ENCODE measurements around the gene ITSN2. TPM values are rescaled to one million over a fixed set of nuclear protein-coding genes. Genes with fewer than 3 reads are reported as not detected.

ITSN2 gene
- polyA plus RNA-seq, 1 donor from 2014 or later: 10.6 TPM

DNA sequence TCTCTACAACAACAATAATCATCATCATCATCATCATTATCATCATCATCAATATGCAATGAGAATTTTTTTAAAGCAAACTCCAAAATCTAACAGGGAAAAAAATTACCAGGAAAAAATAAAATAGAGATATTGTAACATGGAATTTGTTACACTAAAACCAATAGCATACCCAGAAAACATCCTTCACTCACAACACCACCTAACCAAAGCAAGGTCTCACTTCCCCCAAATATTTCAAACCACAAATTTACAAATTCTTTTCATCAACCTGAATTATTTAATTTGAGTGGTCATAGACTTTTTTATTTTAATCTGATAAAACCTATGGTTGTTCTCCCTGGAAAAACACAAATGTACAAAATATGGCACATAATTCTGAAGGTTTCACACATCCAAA is 11.2 kb downstream of the ITSN2 start:
- Histone ChIP-seq H3K9ac (ENCODE audit: low read length) (no peak overlapping the region), H3K27me3 (ENCODE audit: insufficient read depth, low read depth, low read length) (no peaks in the 10 kb centered on the region), H4K20me1 (ENCODE audit: insufficient read depth) (no peaks in the 10 kb centered on the region), H2AFZ (ENCODE audit: low read depth, low read length) (no peak overlapping the region), H3K36me3 (ENCODE audit: insufficient read depth, low read length) (no peaks in the 10 kb centered on the region), H3F3A (ENCODE audit: insufficient read depth, low read length, poor library complexity, severe bottlenecking) (no peaks in the 10 kb centered on the region), H3K9me3 (ENCODE audit: low read length) (no peaks in the 10 kb centered on the region), H3K4me3 (ENCODE audit: low read length) (no peak overlapping the region), H3K9me2 (ENCODE audit: insufficient read depth, low read length) (no peaks in the 10 kb centered on the region), H3K27ac (ENCODE audit: low read length) (no peak overlapping the region), H3K79me2 (replicated peaks; ENCODE audit: insufficient read depth, low read length) (no peaks in the 10 kb centered on the region), H3K4me2 (ENCODE audit: low read length) (no peak overlapping the region)
- TF ChIP-seq, protein P1, sequence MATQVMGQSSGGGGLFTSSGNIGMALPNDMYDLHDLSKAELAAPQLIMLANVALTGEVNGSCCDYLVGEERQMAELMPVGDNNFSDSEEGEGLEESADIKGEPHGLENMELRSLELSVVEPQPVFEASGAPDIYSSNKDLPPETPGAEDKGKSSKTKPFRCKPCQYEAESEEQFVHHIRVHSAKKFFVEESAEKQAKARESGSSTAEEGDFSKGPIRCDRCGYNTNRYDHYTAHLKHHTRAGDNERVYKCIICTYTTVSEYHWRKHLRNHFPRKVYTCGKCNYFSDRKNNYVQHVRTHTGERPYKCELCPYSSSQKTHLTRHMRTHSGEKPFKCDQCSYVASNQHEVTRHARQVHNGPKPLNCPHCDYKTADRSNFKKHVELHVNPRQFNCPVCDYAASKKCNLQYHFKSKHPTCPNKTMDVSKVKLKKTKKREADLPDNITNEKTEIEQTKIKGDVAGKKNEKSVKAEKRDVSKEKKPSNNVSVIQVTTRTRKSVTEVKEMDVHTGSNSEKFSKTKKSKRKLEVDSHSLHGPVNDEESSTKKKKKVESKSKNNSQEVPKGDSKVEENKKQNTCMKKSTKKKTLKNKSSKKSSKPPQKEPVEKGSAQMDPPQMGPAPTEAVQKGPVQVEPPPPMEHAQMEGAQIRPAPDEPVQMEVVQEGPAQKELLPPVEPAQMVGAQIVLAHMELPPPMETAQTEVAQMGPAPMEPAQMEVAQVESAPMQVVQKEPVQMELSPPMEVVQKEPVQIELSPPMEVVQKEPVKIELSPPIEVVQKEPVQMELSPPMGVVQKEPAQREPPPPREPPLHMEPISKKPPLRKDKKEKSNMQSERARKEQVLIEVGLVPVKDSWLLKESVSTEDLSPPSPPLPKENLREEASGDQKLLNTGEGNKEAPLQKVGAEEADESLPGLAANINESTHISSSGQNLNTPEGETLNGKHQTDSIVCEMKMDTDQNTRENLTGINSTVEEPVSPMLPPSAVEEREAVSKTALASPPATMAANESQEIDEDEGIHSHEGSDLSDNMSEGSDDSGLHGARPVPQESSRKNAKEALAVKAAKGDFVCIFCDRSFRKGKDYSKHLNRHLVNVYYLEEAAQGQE (IDR thresholded peaks at IDR 0.05; ENCODE audit: borderline replicate concordance): no peak
- no peak for TF ChIP-seq RAD21 (conservative IDR thresholded peaks at IDR 0.05)
- TF ChIP-seq POLR2AphosphoS5 (IDR thresholded peaks at IDR 0.05): no peak
- no peak for TF ChIP-seq SMC3 (conservative IDR thresholded peaks at IDR 0.05; ENCODE audit: poor library complexity)
- TF ChIP-seq, protein P2, sequence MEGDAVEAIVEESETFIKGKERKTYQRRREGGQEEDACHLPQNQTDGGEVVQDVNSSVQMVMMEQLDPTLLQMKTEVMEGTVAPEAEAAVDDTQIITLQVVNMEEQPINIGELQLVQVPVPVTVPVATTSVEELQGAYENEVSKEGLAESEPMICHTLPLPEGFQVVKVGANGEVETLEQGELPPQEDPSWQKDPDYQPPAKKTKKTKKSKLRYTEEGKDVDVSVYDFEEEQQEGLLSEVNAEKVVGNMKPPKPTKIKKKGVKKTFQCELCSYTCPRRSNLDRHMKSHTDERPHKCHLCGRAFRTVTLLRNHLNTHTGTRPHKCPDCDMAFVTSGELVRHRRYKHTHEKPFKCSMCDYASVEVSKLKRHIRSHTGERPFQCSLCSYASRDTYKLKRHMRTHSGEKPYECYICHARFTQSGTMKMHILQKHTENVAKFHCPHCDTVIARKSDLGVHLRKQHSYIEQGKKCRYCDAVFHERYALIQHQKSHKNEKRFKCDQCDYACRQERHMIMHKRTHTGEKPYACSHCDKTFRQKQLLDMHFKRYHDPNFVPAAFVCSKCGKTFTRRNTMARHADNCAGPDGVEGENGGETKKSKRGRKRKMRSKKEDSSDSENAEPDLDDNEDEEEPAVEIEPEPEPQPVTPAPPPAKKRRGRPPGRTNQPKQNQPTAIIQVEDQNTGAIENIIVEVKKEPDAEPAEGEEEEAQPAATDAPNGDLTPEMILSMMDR (IDR thresholded peaks at IDR 0.05; ENCODE audit: poor library complexity, severe bottlenecking): no peak
- TF ChIP-seq EP300 (conservative IDR thresholded peaks at IDR 0.05; ENCODE audit: poor library complexity, severe bottlenecking): no peak
- no peak for TF ChIP-seq EZH2 (IDR thresholded peaks at IDR 0.05; ENCODE audit: borderline replicate concordance, insufficient read depth, low read length, poor library complexity, severe bottlenecking)
- TF ChIP-seq MXI1 (conservative IDR thresholded peaks at IDR 0.05; ENCODE audit: poor library complexity, severe bottlenecking): no peak
- no peak for TF ChIP-seq TAF1 (IDR thresholded peaks at IDR 0.05; ENCODE audit: low read depth)

DNA sequence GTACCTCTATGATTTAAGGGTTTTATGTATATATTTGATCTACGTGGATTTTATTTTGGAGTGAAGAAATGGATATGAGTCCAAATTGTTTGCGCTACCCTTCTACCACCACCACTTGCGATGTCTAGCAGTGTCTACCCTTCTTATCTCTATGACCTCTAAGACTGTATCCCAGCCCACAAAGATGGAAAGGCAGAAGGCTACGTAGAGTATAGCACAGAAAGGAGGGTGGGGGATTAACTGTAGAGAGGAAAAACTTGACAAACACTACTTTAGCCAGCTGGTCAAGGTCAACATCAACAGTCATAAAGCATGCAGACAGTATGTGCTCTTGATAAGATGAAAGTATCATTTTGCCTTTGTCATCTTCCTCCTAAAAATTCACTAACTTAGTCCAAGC is 14.4 kb downstream of the ITSN2 start:
- TF ChIP-seq, protein P1 (IDR thresholded peaks at IDR 0.05; ENCODE audit: borderline replicate concordance): no peak
- TF ChIP-seq MXI1 (conservative IDR thresholded peaks at IDR 0.05; ENCODE audit: poor library complexity, severe bottlenecking): no peak
- TF ChIP-seq, protein P2 (IDR thresholded peaks at IDR 0.05; ENCODE audit: poor library complexity, severe bottlenecking): no peak
- Histone ChIP-seq H4K20me1 (ENCODE audit: insufficient read depth) (no peaks in the 10 kb centered on the region), H3K79me2 (replicated peaks; ENCODE audit: insufficient read depth, low read length) (no peaks in the 10 kb centered on the region)

More for the DNA sequence above, 14.4 kb downstream of the ITSN2 start:
- Histone ChIP-seq H3K4me3 (ENCODE audit: low read length) (no peak overlapping the region), H3K36me3 (ENCODE audit: insufficient read depth, low read length) (no peaks in the 10 kb centered on the region), H3K9me2 (ENCODE audit: insufficient read depth, low read length) (no peaks in the 10 kb centered on the region), H3K4me2 (ENCODE audit: low read length) (no peak overlapping the region), H2AFZ (ENCODE audit: low read depth, low read length) (no peak overlapping the region), H3K27me3 (ENCODE audit: insufficient read depth, low read depth, low read length) (no peaks in the 10 kb centered on the region), H3F3A (ENCODE audit: insufficient read depth, low read length, poor library complexity, severe bottlenecking) (no peaks in the 10 kb centered on the region), H3K27ac (ENCODE audit: low read length) (no peak overlapping the region), H3K9me3 (ENCODE audit: low read length) (no peaks in the 10 kb centered on the region), H3K9ac (ENCODE audit: low read length) (no peak overlapping the region)
